GM18909 (cell line): ENCODE measurements around the gene ZNF565.
"Not testable (repeated sequence)": the region's sequence is repeated elsewhere in the genome, so short reads cannot be mapped to it uniquely, and the experiment has no call there.

ENCODE experiments used
- ATAC-seq: cut with Tn5 transposase; IDR thresholded peaks from one replicate; pipeline ENCODE4 v1.9.1; 2021; ENCODE audit warnings: mild to moderate bottlenecking; ENCODE audit not compliant: unreplicated experiment, poor library complexity

Gene ZNF565

DNA sequence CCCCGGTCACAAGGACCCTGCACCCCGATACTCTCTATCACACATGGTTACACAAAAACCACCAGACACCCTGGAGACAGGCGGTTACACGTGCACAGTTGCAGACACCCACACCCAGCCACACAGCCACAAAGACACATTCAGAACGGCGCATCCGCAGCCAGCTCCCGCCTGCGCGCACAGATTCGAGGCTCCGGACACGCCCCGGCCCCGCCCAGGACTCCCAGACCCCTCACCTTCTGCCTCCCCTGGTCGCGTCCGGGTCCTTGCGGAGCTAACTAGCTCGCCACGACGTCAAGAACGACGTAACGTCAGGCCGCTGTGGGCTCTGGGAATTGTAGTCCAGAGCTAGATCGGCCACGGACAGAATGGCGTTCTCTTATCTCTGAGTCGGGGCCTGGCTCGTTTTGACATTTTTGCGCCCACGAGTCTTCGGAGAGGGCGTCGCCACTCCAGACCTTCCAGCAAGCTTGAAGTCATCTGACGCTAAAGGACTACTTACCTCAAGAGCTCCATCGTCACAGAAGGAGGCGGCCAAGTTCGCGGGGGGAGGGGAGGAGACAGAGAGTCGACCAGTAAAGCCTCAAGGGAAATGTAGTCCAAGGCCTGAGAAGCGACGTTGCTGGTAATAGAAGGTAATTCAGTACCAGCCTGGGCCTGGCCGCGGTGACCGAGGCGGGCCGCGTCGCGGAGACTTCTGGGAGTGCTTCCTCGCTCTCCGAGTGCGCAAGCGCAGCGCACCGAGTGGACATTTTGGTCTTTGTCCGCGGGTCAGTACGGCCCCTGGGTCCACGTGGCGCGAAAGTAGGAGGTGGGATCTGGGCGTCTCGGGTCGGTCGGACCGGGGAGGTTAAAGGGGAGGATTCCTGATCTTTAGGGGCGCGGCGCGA, at the start of gene ZNF565, which contains the start of gene ZNF146:
Gene ZNF565, minus strand, starts transcription at position 280 of the 890 bp plus-strand sequence. CDS start 12,680 bp downstream, outside the sequence.
Gene ZNF146, plus strand, starts transcription at position 721 of the 890 bp plus-strand sequence. CDS start 21,335 bp downstream, outside the sequence.
- ATAC-seq = peak; percentile 92

DNA sequence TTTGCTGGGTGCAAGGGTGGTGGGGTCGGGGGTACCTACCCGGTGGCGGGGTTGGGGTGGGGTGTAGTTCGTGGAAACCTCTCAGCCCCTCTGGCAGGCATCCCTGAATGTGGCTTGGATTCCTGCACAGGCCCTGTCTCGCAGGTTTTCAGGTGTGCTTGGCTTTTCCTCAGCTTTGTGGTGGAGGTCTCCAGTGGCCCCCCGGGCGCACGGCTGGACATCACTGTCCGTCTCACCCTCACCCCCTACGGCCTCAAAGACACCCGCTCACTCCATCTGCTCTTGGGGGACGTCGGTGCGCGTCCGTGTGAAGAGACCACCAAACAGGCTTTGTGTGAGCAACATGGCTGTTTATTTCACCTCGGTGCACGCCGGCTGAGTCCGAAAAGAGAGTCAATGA, 44.7 kb upstream of the ZNF565 start:
- ATAC-seq = no peak

DNA sequence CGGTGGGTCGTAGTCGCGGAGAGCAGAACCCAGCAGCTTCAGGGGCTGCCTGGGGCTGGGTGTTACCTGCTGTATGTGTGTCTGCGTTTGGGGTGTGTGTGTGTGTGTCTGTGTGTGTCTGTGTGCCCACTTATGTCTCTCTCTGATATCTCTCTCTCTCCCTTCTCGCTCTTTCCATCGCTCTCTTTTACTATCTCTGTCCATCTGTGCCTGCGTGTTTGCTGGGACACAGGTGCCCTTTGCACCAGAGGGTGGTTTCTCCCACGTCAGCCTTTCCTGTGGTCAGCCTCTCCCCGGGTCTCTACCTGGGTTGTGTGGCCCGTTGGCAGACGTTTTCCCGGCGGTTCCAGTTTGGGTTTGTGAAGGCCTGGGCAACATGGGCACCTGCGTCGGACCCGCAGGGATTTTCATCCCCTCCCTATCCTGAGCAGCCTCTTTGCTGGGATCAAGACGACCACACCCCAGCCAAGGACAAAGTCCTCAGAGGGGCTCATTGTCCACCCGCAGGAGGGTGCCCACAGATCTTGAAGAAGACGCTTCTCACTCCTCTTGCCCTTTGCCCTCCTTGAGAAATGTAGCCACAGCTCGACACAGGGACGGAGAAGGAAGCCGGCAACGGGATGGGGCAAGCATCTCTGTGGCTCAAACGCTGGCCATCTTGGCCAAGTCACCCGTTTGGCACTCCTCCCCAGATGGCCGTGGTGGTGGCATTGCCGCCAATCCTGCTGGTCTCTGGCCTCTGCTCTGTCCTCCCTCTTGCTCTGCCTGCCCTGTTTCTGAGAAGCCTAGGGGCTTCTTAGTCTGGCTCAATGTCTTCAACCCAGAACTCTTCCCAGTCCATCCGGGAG, 43.8 kb upstream of the ZNF565 start:
- no peak for ATAC-seq

DNA sequence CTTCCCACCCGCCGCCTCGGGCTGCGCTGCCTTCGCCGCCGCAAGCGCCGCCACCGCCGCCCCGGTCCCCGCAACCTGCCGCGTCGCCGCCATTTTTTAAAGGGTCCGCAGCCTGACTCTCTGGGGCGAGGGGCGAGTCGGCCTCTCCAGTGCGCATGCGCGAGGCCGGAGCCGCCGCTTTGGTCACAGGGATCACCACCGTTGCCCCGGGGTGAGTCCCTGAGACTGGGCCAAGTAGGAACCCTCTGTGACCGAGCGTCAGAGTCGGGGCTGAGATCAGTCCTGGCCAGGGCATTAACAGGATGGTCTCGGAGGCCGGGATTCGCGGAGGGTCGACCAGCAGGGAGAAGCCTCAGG, 43.0 kb upstream of the ZNF565 start:
- ATAC-seq = no peak

DNA sequence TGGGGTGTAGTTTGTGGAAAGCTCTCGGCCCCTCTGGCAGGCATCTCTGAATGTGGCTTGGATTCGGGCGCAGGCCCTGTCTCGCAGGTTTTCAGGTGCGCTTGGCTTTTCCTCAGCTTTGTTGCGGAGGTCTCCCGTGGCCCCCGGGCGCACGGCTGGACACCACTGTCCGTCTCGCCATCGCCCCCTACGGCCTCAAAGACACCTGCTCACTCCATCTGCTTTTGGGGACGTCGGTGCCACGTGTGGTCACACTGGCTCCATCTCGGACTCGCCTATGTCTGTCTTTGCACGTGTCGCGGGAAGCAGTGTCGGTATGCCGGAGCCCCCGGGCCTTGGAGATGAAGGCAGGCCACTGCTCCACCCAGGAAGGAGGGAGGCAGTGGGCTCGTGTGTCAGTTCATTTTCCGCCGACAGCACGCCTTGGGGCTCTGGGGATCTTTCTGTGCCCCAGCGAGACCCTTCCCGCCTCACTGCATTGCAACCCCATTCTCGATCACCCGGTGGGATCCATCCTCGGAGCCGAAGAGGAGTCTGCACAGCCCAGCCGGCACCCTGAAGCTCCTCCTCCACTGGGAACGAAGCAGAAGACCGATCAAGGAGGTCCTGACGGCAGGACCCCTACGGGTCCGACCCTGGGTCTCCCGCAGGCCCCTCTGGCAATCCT, 42.5 kb upstream of the ZNF565 start:
- ATAC-seq = no peak

DNA sequence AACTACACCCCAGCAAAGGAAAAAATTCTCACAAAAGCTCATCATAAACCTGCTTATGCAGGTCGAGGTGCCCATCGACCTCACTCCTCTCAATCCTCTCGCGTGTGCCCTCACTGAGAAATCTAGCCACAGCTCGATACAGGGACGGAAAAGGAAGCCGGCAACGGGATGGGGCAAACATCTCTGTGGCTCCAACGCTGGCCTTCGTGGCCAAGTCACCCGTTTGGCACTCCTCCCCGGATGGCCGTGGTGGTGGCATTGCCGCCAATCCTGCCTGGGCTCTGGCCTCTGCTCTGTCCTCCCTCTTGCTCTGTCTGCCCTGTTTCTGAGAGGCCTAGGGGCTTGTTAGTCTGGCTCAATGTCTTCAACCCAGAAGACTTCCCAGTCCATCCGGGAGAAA, 41.6 kb upstream of the ZNF565 start:
- no peak for ATAC-seq

DNA sequence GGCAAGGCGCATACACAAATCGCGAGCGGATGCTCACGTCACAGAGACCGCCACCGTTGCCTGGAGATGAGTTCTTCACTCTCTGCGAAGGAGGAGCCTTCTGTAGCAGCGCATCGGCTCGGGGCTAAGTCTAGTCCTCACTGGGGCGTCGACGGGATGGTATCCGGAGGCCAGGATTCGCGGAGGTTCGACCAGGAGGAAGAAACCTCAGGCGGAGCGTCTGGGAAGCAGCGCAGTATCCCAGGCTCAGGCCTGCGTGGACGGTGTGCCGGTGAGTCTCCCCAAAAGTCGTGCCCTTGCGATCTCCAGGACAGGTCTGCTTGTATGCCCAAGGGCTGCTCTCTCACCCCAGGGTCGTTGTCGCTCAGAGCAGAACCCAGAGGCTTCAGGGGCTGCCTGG, 40.9 kb upstream of the ZNF565 start:
- ATAC-seq = no peak

DNA sequence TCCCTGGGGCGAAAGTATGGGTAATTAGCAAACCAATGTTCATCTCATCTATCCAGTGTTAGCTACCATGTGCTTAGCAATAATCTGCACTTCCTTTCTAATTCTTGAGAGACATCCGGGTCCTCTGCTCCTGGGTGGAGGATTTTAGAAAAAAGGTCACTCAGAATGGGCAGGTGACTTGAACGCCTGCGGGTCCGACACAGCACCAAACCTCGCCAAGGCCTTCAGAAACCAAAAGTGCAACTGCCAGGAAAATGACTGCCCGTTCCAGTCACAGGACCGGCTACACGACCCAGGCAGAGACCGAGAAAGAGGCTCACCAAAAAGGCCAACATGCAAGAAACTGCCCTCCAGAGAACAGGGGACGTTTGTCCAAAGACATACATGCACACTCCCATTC, 40.4 kb upstream of the ZNF565 start:
- no peak for ATAC-seq

DNA sequence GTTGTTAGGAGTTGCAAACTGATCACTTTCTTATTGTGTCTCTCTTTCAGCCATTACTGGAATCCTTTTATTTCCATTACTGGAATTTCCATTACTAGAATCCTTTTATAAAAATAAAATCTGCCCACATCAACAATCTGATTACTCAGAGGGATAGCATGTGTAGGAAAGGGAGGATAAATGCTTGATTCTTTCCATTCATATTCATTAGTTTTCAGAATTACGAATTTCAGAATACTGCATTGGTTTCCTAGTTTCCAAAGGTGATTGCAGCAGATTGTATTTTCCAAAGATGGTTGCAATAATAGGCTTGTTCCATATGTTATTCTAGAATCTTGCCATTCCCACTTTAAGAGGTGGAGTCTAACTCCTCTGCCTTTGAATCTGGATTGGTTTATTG, 37.6 kb upstream of the ZNF565 start:
- no peak for ATAC-seq

DNA sequence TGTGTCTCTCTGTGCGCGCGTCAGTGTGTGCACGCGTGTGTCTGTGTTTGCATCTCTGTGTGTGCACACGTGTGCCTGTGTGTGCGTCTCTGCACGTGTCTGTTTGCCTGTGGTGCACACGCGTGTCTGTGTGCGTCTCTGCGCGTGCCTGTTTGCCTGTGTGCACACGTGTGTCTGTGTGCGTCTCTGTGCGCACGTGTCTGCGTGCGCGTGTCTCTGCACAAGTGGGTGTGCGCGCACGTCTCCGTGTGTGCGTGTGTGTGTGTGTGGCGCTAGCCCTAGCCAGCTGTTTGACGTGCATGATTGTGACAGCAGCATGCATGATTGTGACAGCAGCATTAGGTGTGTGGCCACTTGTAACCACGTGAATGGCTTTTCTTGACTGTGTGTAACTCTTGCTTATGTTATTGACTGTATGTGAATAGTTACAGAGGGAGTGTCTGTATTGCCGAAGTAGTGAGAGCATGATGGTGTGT, 31.6 kb upstream of the ZNF565 start:
- ATAC-seq = no peak

DNA sequence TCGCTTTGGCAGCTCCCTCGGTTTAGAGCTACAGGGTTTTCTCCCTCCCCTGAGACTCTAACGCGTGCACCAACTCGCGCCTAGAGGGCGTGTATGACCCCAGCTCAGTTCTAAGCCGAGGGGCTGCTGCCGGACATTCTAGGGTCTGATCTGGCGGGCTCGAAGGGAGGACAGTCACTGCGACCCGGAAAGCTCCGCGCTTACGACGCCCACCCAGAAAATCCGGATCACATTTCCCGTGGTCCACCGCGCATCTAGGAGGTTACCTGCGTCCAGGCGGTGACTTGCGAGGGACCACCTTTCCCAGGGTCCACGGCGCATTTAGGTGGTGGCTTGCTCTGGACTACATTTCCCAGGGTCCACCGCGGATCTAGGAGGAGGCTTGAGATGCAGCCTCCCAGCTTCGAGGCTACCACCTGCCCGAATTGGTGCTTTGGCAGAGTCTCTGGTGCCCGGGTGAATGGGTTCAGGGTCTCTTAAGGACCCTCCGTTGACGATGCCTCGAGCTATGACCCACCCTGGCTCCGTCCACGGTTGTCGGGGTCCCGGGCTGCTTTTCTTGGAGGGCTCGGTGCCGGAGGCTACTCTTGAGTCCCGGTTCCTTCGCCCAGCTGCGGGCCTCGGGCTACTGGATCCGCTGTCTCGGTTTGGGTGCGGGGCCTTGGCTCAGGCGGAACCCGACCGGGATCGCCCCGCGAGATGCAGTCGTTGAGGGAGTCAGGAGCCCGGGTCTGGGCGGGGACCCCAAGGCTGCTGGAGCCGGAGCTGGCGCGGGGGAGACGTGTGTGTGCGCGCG, 30.9 kb upstream of the ZNF565 start:
- no peak for ATAC-seq

DNA sequence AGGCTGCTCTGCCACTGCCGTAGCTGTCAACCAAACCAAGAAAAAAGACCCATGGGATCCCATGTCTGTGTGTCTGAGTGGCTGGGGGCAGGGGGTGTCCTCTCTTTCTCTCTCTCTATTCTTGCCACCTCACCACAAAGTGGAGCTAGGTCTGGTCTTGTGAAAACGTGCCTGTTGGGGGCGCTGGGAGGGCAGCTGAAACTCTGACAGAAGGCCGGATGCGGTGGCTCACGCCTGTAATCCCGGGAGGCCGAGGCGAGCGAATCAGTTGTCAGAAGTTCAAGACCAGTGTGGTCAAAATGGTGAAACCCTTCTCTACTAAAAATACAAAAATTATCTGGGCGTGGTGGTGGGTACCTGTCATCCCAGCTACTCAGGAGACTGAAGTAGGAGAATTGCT, 29.6 kb upstream of the ZNF565 start:
- ATAC-seq = no peak

DNA sequence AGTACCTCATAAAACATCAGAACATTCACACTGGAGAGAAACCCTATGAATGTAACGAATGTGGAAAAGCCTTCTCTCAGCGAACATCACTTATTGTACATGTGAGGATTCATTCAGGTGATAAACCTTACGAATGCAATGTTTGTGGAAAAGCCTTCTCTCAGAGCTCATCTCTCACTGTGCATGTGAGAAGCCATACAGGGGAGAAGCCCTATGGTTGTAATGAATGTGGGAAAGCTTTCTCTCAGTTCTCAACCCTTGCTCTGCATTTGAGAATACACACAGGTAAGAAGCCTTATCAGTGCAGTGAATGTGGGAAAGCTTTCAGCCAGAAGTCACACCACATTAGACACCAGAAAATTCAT, 22.5 kb upstream of the ZNF565 start:
- no peak for ATAC-seq

DNA sequence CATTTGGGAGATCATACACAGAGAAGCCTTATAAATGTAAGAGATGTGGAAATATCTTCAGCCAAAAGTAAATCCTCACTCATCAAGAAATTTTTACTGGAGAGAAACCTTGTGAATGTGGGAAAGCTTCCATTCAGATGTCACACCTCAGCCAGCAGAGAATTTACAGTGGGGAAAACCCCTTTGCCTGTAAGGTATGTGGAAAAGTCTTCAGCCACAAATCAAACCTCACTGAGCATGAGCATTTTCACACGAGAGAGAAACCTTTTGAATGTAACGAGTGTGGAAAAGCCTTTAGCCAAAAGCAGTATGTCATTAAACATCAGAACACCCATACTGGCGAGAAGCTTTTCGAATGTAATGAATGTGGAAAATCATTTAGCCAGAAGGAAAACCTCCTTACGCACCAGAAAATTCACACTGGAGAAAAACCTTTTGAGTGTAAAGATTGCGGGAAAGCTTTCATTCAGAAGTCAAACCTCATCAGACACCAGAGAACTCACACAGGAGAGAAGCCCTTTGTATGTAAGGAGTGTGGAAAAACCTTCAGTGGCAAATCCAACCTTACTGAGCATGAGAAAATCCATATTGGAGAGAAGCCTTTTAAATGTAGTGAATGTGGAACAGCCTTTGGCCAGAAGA, 22.0 kb upstream of the ZNF565 start:
- ATAC-seq = no peak

DNA sequence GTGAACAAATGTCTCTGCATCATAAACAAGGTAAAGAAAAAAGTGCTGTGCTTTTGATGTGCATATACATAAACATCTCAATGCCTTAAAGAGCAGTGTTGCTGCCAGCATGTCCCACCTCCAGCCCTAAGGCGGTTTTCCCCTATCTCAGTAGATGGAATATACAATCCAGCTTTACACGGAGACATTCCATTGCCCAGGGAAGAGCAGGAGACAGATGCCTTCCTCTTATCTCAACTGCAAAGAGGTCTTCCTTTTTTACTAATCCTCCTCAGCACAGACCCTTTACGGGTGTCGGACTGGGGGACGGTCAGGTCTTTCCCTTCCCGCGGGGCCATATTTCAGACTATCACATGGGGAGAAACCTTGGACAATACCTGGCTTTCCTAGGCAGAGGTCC, 19.2 kb upstream of the ZNF565 start:
- ATAC-seq = not testable (repeated sequence)

DNA sequence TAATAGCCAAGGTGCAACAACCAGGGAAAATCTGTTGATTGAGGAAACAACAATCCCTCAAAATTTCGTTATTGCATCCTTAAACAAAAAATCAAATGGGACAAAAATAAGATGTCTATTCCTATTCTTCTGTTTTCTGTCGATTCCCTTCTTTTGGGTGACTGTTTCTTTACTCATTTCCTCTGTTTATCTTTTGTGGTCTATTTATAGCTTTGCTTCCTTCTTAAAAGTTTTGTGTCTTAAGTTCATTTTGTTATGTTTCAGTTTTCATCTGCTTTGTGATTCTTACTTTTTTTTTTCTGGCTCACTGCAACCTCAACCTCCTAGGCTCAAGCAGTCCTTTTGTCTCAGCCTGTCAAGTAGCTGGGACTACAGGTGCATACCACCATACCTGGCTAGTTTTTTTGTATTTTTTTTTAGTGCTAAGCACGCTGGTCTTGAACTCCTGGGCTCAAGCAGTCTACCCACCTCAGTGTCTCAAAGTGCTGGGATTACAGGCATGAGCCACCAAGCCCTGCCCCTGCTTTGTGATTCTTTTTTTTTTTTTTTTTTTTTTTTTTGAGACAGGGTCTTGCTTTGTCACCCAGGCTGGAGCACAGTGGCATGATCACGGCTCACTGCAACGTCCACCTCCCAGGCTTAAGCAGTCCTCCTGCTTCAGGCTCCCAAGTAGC, 10.9 kb upstream of the ZNF565 start:
- ATAC-seq = no peak

DNA sequence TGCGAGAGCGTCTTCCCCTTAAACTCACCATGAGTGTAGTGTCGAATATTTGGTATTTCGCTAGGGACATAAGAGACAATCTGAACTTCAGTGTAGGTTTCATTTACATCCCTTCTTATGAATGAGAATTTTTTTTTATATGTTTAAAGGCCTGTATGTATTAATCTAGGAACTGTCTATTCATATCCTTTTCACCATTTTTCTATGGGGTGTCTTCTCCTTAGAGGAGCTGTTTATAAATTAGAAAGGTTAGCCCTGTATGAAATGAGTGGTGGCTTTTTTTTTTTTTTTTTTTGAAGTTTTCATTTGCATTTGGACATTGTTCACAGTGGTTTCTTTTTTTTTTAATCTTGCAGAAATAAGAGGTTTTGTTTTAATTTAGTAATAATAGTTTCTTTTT, 8.0 kb upstream of the ZNF565 start:
- ATAC-seq = no peak

DNA sequence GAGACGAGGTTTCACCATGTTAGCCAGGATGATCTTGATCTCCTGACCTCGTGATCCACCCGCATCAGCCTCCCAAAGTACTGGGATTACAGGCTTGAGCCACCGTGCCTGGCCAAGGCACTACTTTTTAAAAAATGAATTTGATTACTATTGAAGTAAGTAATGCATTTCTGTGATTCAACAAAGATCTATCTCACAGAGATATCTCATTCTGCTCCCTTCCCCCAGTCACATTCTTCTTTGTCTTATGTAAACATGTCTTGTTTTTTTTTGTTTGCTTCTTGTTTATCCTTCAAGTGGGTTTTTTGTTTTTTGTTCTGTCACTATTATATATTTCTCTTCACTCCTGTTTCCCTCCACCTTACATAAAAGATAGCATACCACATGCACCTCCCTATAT, 7.0 kb upstream of the ZNF565 start:
- ATAC-seq = no peak
